ENCODE data around the gene ZNHIT1.
A peak's percentile ranks its signal among the peaks of the same experiment; 100 is the strongest.

ZNHIT1 gene

DNA sequence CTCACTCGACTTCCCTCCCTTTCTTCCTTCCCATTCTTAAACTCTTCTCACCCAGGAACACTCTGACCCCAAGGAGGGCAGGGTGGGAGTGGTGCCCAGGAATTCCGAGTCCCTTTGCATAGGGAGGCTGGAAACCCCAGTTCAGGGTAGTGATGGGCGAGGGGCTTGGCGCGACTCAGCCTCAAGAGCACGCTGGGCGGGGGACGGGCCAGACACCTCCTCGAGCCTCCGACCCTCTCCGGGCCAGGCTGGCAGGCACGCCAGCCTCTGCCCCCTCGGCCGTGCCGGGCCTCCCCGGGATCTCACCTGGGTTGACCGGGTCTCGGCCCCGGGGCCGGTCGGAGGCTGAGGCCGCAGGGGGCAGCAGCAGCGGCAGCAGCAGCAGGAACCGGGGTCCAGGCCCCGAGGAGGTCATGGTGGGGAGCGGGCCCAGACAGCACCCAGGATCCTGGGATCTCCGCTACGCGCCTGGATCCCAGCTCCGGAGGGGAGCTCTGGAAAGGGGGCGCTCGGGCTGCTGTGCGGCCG lies 1.0 kb upstream of the ZNHIT1 start:
- no peak for FAIRE-seq
- peak; percentile 41 for DNase-seq (ENCODE audit: insufficient read length, low spot score)

DNA sequence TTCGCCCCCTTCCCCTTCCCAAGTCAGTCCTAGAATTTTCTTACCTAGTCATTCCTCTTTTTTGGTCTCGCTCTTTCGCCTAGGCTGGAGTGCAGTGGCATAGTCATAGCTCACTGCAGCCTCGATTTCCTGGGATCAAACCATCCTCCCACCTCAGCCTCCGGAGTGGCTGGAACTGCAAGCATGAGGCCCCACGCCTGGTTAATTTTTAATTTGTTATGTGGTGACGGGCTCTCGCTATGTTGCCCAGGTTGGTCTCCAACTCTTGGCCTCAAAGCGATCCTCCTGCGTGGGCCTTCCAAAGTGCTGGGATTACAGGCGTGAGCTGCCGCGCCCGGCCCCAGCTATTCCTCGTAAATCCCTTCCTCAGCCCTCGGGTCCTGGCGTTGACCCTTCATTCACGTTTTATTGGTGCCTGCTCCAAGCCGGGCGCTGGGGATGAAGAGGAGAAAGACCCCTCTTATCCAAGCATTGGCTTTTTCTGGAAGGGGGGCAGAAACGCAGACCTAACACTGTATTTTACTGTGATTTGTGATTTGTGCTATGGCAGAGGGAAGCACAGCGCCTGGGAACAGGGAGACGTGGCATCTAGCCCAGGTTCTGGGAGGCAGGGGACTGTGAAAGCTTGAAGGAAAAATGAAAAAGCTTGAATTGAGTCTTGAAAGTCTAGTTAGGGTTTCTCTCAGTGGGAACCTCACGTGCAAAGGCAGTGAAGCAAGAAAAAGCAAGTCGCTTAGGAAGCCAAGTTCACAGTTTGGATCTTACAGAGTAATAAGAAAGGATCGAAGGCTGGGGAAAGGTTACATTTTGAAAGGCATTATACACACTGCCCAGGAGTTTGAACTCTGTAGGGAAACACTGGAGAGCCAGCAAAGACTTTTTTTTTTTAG lies 516 bp downstream of the ZNHIT1 start:
- FAIRE-seq (no peak), DNase-seq (ENCODE audit: insufficient read length, low spot score) (no peak)

DNA sequence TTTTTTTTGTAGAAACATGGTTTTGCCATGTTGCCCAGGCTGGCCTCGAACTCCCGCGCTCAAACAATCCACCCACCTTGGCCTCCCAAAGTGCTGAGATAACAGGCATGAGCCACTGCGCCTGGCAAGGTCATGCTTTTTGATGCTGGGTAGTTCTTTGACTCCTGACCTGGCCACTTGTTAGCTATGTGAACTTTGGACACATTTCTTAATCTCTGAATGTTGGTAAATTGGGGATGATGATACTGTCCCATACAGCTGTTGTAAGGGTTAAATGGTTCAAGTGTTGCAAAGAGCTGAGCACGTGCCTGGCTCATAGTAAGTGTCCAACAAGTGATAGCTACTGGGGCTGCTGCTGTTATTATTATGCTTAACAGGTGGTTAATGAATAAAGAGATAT lies 2.3 kb downstream of the ZNHIT1 start:
- no peak for FAIRE-seq

DNA sequence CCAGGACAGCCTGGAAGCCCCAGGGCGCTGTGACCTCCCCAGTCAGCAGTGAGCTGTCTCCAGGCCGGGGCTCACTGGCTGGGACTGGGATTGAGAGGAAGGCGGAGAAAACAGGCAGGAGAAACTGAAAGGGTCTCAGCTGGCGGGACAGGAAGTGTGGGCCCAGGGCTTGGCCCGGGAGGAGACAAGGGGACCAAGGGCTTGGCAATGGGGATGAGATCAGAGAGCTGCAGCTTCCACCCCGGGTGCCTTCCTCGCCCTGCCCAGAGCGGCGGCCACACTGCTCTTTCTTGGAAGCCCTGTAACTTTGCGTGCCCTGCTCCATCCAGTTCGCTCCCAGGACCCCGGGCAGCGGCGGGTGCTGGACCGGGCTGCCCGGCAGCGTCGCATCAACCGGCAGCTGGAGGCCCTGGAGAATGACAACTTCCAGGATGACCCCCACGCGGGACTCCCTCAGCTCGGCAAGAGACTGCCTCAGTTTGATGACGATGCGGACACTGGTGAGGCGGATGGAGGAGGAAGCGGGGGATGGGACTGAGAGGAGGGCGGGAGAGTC lies 4.4 kb downstream of the ZNHIT1 start:
- no peak for FAIRE-seq
- no peak for DNase-seq (ENCODE audit: insufficient read length, low spot score)

More for the DNA sequence above, 2.3 kb downstream of the ZNHIT1 start:
- DNase-seq (ENCODE audit: insufficient read length, low spot score): no peak

DNA sequence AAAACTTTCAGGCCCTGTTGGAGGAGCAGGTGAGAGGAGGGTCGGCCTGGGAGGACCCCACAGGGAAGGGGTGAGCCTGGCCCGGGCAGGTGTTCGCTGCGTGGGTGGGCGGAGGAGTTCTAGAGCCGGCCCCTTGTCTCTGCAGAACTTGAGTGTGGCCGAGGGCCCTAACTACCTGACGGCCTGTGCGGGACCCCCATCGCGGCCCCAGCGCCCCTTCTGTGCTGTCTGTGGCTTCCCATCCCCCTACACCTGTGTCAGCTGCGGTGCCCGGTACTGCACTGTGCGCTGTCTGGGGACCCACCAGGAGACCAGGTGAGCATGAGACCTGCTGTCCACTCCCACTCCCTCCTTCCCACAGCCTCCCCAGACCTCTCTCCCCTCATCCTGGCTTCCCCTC lies 5.6 kb downstream of the ZNHIT1 start:
- FAIRE-seq: no peak
- no peak for DNase-seq (ENCODE audit: insufficient read length, low spot score)

DNA sequence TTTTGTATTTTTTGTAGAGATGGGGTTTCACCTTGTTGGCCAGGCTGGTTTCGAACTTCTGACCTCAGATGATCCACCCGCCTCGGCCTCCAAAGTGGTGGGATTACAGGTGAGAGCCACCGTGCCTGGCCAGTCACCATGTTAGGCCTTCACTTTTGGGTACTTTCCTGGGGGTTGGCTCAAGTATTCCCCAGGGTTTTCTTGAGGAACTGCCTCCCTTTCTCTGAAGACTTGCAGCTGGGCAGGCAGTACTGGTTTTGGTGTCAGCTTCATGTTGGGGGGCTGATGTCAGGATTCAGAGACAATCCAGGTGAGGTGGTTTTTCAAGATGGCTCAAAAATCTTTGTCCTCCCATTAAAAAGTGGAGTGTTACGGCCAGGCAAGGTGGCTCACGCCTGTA lies 7.7 kb downstream of the ZNHIT1 start:
- DNase-seq (ENCODE audit: insufficient read length, low spot score): no peak
- FAIRE-seq: no peak

DNA sequence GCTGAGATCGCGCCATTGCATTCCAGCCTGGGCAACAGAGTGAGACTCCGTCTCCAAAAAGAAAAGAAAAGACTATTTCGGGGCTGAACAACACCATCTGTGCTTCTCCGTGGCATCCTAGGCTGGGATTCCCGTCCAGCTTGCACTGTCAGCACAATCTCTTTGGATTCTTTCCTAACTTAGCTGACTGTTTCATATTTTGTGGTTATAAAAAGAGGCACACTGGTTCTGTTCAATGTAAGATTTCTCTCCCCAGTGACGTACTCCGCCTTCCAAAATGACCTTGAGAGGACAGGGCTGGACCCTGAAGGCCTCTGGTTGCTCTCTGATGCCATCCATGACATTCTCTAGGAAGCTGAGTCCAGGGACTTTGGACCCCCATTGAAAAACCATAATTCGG lies 8.8 kb downstream of the ZNHIT1 start:
- no peak for DNase-seq (ENCODE audit: insufficient read length, low spot score)
- no peak for FAIRE-seq

DNA sequence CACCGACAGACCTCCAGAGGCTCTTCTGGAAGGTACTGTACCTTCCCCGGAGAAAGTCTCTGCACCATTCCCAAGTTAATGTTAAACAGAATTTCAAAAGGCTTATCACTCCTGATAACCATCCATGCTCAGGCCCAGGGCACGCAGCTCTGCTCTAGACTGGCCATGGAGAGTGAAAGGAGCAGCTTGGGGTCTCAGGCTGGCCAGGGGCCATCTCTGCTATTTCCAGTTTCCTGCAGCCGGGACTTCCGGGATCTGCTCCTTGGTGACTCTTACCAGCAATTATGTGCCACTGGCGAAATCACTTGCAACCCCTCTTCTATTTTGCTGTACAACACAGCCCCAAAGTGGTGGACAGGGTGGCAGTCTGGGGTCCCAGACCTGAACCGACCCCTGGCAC lies 13.7 kb downstream of the ZNHIT1 start:
- FAIRE-seq (no peak), DNase-seq (ENCODE audit: insufficient read length, low spot score) (no peak)

DNA sequence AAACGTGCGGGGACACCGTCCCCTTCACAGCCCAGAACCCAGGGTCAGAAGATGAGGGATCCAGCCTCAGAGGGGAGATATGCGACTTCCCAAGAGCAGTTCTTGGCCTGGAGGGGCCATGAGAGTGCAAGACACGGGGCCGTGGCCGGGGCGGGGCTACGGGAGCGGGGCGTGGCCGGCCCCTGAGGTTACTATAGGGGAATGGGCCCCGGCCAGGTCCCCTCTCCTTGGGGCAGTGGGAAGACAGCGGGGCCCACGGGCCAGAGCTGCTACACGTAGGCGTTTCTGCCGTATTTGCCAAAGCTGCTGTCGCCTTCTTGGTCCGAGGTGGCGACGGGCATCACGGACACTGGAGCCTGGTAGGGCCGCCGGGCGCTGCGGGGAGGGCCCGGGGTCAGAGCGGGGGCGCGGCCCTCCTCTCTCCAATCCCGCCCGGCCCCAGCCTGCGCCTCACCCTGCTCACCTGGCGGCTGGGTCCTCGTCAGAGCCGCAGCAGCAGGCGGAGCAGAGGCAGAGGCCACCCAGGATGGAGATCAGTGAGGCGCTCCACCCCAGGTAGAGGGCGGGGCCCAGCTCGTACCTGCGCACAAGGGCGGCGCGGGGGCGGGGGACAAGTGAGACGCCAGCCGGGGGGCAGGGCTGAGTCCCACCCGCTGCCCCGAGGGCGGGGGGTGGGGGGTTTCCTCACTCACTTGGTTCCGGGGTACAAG lies 14.3 kb downstream of the ZNHIT1 start:
- DNase-seq (ENCODE audit: insufficient read length, low spot score): no peak
- no peak for FAIRE-seq

DNA sequence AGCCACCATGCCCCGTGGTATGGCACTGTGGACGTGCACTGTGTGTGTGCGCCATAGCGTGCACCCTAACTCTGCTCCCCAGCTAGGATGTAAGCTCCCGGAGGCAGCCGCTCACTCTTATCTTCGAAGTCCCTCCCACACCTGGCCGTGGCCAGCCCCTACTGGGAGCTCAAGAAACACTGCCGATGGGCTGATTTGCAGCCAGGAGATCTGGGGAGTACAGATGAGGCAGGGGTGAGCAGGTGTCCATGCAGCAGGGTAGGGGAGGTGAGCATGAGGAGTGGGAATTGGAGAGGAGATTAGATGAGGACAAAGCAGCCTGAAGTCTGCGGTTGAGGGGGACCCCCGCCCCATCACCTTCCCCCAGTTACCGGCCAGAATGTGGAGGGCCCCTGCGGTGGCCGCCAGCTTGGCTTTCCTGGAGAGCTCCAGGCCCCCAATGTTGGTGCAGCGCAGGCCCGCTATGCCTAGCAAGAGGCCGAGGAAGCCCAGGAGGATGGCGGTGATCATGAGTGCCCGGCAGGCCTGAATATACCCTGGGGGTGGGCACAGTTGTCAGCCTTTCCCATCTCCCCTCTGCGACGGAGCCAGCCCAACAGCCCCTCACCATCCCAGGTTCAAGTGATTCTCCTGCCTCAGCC lies 16.1 kb downstream of the ZNHIT1 start:
- DNase-seq (ENCODE audit: insufficient read length, low spot score): no peak
- no peak for FAIRE-seq

DNA sequence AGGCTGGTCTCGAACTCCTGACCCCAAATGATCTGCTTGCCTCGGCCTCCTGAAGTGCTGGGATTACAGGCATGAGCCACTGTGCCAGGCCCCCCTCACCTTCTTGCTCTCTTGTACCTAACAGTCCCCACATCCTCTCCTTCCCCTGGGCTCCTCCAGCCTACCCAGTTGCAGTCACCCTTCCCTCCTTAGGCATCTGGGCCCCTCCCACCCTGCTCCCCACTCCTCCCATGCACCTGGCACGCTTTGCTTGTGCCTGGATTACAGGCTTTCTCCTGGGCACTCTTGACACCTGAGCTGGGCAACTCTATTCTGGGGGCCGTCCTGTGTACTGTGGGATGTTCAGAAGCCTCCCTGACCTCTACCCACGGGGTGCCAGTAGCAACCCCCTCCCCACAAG lies 16.7 kb downstream of the ZNHIT1 start:
- FAIRE-seq (no peak), DNase-seq (ENCODE audit: insufficient read length, low spot score) (no peak)

DNA sequence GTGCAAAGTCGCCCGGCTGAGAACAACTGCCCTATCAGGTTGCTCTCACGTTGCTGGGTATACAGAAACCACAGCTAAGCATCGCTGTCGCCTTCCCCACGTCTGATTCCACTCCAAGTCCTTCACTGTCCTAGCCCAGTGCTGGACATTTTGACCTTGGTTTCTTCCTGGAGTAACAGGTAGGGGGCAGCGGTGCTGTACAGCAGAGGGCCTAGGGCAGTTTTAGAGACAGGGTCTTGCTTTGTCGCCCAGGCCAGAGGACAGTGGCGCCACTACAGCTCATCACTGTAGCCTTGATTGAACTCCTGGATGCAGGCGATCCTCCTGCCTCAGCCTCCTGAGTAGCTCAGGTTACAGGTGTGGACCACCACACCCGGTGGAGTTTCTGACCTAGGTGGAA lies 17.1 kb downstream of the ZNHIT1 start:
- DNase-seq (ENCODE audit: insufficient read length, low spot score) (no peak), FAIRE-seq (no peak)

DNA sequence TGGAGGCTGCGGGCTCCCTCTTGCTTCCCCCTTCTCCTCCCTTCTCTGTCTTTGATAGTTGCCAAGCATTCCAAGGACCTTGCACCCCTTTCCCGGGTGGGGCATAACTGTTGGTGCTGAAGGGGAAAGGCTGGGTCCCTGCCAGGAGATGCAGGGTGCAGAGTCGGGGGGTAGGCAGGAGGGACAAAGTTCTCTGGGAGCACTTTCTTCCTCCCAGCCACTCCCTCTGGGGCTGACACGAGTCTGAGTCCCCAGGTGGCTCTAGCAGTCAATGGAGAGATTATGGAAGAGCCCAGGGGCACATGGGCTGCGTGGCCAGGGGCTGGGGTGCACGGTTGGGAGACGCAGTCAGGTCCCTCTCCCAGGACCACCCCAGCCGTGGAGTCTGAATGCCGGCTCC lies 17.6 kb downstream of the ZNHIT1 start:
- FAIRE-seq (no peak), DNase-seq (ENCODE audit: insufficient read length, low spot score) (no peak)

DNA sequence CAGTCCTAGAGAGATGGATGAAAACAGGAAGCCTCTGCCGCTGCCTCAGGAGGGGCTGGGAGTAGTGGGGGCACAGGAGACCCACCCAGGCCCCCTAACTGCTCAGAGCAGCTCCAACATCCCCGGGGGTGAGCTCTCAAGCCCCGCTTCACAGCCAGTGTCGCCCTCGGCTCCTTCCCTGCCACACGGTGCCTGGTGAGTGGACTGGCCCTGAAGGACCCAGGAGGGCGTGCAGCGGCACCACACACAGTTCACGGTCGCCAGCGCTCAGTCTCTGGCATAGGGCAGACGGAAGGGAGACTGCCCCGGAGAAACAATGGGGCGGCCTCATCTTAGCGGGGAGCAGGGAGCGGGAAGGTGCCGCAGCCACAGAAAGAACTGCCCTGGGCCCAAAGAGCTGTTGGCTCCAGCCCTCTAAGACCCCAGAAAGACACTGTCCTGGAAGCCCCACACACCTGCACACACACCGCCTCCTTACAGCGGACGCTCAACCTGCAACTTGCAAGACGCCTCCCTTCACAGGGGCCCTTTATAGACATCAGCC lies 18.4 kb downstream of the ZNHIT1 start:
- no peak for FAIRE-seq
- no peak for DNase-seq (ENCODE audit: insufficient read length, low spot score)

DNA sequence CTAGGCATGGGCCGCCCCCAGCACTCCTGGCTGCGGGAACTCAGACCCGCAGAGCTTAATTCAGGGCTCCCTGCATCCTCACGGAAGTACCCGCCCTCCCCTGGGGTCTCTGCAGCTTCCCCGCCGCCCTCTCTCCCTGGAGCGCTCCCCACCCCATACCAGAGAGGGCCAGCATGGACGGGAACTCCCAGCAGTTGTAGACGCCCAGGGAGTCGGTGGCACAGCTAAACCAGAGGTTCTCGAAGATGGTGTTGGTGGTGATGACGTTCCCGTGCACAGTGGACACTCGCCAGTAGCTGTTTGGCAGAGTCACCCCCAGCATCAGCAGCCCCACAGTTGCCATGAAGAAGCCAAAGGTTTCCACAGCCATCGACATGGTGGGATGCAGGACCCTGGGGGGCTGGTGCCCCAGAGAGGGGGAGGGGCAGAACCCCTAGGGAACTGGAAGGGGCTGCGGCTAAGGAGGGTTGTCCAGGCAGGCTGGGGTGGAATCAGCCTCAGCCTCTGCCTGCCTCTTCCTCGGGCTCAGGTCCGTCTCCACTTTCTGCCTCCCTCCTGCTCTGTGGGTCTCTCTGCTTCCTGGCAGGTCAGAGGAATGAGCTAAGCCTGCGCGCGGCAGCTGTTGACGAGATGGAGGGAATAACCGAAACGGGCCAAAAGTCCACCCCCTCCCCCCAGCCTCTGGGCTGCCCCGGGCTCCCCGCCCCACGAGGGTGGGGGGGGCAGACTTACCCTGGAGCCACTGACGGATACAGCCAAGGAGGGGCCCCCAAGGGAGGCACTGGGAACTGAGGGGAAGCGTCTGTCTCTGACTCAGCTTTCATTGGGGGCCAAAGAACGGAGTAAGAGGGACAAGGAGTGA lies 19.5 kb downstream of the ZNHIT1 start, which contains the start of gene CLDN15:
Gene CLDN15 (minus strand): TSS at position 597 of the 862 bp plus-strand sequence. CDS start 221 bp downstream, at position 376.
- FAIRE-seq (no peak), DNase-seq (ENCODE audit: insufficient read length, low spot score) (no peak)

DNA sequence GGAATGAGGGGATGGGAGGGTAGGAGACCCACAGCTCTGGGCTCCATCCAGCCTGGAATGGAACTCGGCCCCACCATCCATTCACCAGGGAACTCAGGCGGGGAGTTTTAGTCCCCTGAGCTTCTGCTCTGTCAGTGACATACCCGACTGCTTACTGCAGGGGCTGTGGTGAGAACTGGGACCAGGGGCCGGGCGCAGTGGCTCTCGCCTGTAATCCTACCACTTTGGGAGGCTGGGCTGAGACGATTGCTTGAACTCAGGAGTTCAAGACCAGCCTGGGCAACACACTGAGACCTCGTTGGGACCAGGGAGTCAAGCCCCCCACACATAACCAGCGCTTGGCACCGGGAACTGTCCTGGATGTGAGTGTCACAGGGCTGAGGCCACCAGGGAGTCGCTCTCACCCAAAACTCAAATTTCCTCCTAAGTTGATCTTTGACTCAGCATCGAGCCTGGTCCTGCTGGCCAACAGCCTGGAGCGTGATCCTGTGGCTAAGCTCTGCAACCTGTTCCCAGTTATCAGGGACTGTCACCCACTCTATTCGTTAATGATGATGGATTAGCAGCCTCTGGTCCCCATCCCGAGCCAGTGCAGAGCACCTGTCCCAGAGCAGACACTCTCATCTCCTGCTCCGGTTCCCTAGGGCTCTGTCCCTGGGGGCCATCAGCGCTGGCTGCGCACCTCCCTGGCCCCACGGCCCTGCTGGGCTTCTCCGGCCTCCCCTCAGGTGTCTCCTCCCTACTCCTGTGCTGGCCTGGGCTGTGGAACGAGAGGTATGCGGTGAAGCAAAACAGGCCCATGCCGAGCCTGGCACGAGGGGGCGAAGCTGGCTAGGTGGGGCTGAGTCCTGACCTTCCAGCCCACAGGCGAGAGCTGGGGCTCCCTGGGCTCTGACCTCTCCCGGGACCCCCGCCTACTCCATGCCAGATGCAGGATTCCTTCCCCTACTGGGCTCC lies 20.5 kb downstream of the ZNHIT1 start:
- FAIRE-seq (no peak), DNase-seq (ENCODE audit: insufficient read length, low spot score) (no peak)

DNA sequence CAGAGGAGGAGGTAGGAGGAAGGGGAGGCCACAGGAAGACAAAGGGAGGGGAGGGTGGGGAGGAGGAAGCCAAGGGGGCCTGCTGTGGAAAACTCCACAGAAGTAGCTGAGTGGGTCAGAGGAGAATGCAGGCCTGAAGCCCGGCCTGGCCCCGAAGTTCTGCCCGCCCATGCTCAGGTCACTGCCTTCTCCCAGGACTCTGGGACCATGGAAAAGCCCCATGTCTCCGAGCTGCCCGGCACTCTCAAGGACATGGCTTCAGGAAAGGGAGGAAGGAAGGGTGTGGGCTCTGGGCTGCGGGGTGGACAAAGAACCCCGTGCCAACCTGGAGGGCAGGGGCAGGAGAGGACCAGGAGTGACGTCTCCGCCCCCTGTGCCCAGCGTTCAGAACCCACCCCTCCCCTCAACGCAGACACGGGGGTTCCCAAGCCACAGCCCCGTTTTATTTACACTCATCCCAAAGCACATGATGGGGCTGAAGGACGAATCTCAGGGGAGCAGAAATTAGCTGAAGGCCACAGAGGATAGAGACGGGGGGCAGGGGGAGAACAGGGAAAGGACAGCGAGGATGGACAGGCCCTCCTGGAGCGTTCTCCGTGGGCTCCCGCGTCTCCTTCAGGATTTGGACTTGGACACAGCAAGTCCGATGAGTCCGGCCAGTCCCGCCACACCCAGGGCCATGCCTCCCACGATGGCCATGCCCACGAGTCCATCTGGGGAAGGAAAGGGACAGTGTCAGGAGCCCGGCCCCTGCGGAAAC lies 21.4 kb downstream of the ZNHIT1 start:
- DNase-seq (ENCODE audit: insufficient read length, low spot score) (no peak), FAIRE-seq (no peak)

DNA sequence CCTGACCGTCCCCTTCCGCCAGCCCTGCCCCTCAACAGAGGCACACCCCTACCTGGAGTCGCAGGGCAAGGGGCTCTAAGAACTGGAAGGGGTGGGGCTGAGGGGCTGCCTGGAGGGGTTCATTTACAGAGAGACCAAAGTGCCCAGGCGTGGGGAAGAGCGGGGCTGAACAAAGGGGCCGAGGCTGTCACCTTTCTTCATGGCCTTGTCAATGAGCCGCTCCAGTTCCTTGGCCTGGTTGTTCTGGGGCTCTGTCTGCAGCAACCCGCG lies 21.9 kb downstream of the ZNHIT1 start:
- FAIRE-seq (no peak), DNase-seq (ENCODE audit: insufficient read length, low spot score) (no peak)

Data from GM19239 (cell line).